Measurements from ENCODE around the gene AIG1.

AIG1 gene

GRCh38 chr6:143348531-143348930, 287.8 kb downstream of the AIG1 start:
- FAIRE-seq (no peak), DNase-seq (ENCODE audit: insufficient read length, low spot score) (no peak)
- TF ChIP-seq POLR2A (IDR thresholded peaks at IDR 0.05; ENCODE audit: low read depth, low read length) = no peak

- no peak for FAIRE-seq
- no peak for TF ChIP-seq POLR2A (IDR thresholded peaks at IDR 0.05; ENCODE audit: low read depth, low read length)
- no peak for DNase-seq (ENCODE audit: insufficient read length, low spot score)
Observed at GRCh38 chr6:143349530-143349929, 288.8 kb downstream of the AIG1 start.

- no peak for TF ChIP-seq POLR2A (IDR thresholded peaks at IDR 0.05; ENCODE audit: low read depth, low read length)
- no peak for DNase-seq (ENCODE audit: insufficient read length, low spot score)
- no peak for FAIRE-seq
Observed at GRCh38 chr6:143356101-143356880, 295.6 kb downstream of the AIG1 start.

GRCh38 chr6:143357152-143357551, 296.5 kb downstream of the AIG1 start:
- TF ChIP-seq POLR2A (IDR thresholded peaks at IDR 0.05; ENCODE audit: low read depth, low read length) = no peak
- no peak for FAIRE-seq

GRCh38 chr6:143357561-143358255, 297.0 kb downstream of the AIG1 start:
- TF ChIP-seq POLR2A (IDR thresholded peaks at IDR 0.05; ENCODE audit: low read depth, low read length) = no peak
- DNase-seq (ENCODE audit: insufficient read length, low spot score) (no peak), FAIRE-seq (no peak)

More at GRCh38 chr6:143357152-143357551, 296.5 kb downstream of the AIG1 start:
- no peak for DNase-seq (ENCODE audit: insufficient read length, low spot score)

- TF ChIP-seq POLR2A (IDR thresholded peaks at IDR 0.05; ENCODE audit: low read depth, low read length) = no peak
- FAIRE-seq (no peak), DNase-seq (ENCODE audit: insufficient read length, low spot score) (no peak)
Observed at GRCh38 chr6:143361536-143362191, 301.0 kb downstream of the AIG1 start.

- TF ChIP-seq POLR2A (IDR thresholded peaks at IDR 0.05; ENCODE audit: low read depth, low read length) = no peak
- no peak for DNase-seq (ENCODE audit: insufficient read length, low spot score)
- no peak for FAIRE-seq
Observed at GRCh38 chr6:143362192-143362558, 301.5 kb downstream of the AIG1 start.

GRCh38 chr6:143363299-143363698, 302.6 kb downstream of the AIG1 start:
- no peak for TF ChIP-seq POLR2A (IDR thresholded peaks at IDR 0.05; ENCODE audit: low read depth, low read length)
- DNase-seq (ENCODE audit: insufficient read length, low spot score) (no peak), FAIRE-seq (no peak)

- DNase-seq (ENCODE audit: insufficient read length, low spot score) (no peak), FAIRE-seq (no peak)
- no peak for TF ChIP-seq POLR2A (IDR thresholded peaks at IDR 0.05; ENCODE audit: low read depth, low read length)
Observed at GRCh38 chr6:143368426-143368825, 307.7 kb downstream of the AIG1 start.

GRCh38 chr6:143369971-143370370, 309.3 kb downstream of the AIG1 start:
- DNase-seq (ENCODE audit: insufficient read length, low spot score) (no peak), FAIRE-seq (no peak)
- TF ChIP-seq POLR2A (IDR thresholded peaks at IDR 0.05; ENCODE audit: low read depth, low read length) = no peak

- no peak for TF ChIP-seq POLR2A (IDR thresholded peaks at IDR 0.05; ENCODE audit: low read depth, low read length)
- FAIRE-seq (no peak), DNase-seq (ENCODE audit: insufficient read length, low spot score) (no peak)
Observed at GRCh38 chr6:143370812-143371370, 310.2 kb downstream of the AIG1 start.

- no peak for FAIRE-seq
- no peak for TF ChIP-seq POLR2A (IDR thresholded peaks at IDR 0.05; ENCODE audit: low read depth, low read length)
- no peak for DNase-seq (ENCODE audit: insufficient read length, low spot score)
Observed at GRCh38 chr6:143372199-143372882, 311.7 kb downstream of the AIG1 start.

GRCh38 chr6:143374014-143374413, 313.3 kb downstream of the AIG1 start:
- no peak for TF ChIP-seq POLR2A (IDR thresholded peaks at IDR 0.05; ENCODE audit: low read depth, low read length)
- FAIRE-seq (no peak), DNase-seq (ENCODE audit: insufficient read length, low spot score) (no peak)
